Natural killer cell (primary cell): Measurements from ENCODE around the gene GLDC. TPM values are rescaled to one million over a fixed set of nuclear protein-coding genes. Genes with fewer than 3 reads are reported as not detected.

Source experiments
- ATAC-seq, 3 donors: fragments of 150-1000 bp in 2 of 3; fragments of 200-7000 bp in 1 of 3; cut with Tn5 transposase; 1 replicate in 1 of 3; 2 replicates in 2 of 3; pipeline ENCODE4 v1.10.0; 2021; ENCODE audit warnings: mild to moderate bottlenecking in 2 of 3, moderate library complexity in 2 of 3
- DNase-seq, 2 donors: peaks; one replicate each; pipeline versions ENCODE4 v3.0.0 to v3.0.0-alpha.2; 2013 to 2021; ENCODE audit warnings: mixed read lengths in 1 of 2
- H3K27ac ChIP-seq: one replicate; pipeline ENCODE4 v1.5.1; 2013; ENCODE audit warnings: mild to moderate bottlenecking, low read length
- H3K27me3 ChIP-seq: one replicate; pipeline ENCODE4 v1.6.1; 2013; ENCODE audit warnings: low read length; ENCODE audit not compliant: control insufficient read depth, insufficient read depth
- H3K36me3 ChIP-seq: one replicate; pipeline ENCODE4 v1.6.1; 2013; ENCODE audit warnings: low read length; ENCODE audit not compliant: control insufficient read depth, insufficient read depth
- H3K4me1 ChIP-seq: one replicate; pipeline ENCODE4 v1.6.1; 2013; ENCODE audit warnings: low read length; ENCODE audit not compliant: control insufficient read depth, insufficient read depth
- H3K4me3 ChIP-seq: one replicate; pipeline ENCODE4 v1.5.1; 2013; ENCODE audit warnings: low read length
- H3K9me3 ChIP-seq: one replicate; pipeline ENCODE4 v1.6.1; 2013; ENCODE audit warnings: low read length; ENCODE audit not compliant: control insufficient read depth, insufficient read depth
- H3K27ac Mint-ChIP-seq, 2 donors: one replicate each; pipeline ENCODE4 v1.8.0; 2022; ENCODE audit warnings: mild to moderate bottlenecking in 2 of 2, mixed read lengths in 2 of 2, moderate library complexity in 1 of 2
- H3K27me3 Mint-ChIP-seq, 2 donors: one replicate each; pipeline ENCODE4 v1.8.0; 2022; ENCODE audit warnings: low read depth in 2 of 2, mixed read lengths in 2 of 2
- H3K36me3 Mint-ChIP-seq: one replicate; pipeline ENCODE4 v1.8.0; 2022; ENCODE audit warnings: mixed read lengths
- H3K4me1 Mint-ChIP-seq, 2 donors: one replicate each; pipeline ENCODE4 v1.8.0; 2022; ENCODE audit warnings: mixed read lengths in 2 of 2
- H3K4me3 Mint-ChIP-seq: one replicate; pipeline ENCODE4 v1.8.0; 2022; ENCODE audit warnings: mild to moderate bottlenecking, moderate library complexity, mixed read lengths
- H3K9me3 Mint-ChIP-seq, 2 donors: one replicate each; pipeline ENCODE4 v1.8.0; 2022; ENCODE audit warnings: mixed read lengths in 2 of 2
- WGBS: methylation state at CpG from one replicate; pipeline ENCODE4 v1.1.7; 2013; ENCODE audit warnings: missing lambda C conversion rate; ENCODE audit not compliant: insufficient coverage; 5-methylcytosine and 5-hydroxymethylcytosine counted together
- intact Hi-C: fragments of 100-400 bp; cut with micrococcal nuclease; formaldehyde crosslinking; loops from one replicate; pipeline ENCODE4 v1.14.2; 2022
- total RNA-seq, 4 donors: library from RNA; stranded (reverse); fragments of 120-200 nt in 1 of 4; gene quantifications; one replicate each; pipeline versions ENCODE4 v1.2.3 to v1.2.4, GENCODE V29; 2013 to 2022
- TF ChIP-seq, protein P1 (sequence below): fragments of 200-600 bp; IDR thresholded peaks from one replicate; pipeline ENCODE4 v1.8.0; 2022; ENCODE audit warnings: antibody characterized with exemption

Gene GLDC
- total RNA-seq, 3 donors from 2014 or later (not counting 1 experiment from before 2014, with no cell fraction given) = 1.3 to 4.6 TPM; not detected in 1

DNA sequence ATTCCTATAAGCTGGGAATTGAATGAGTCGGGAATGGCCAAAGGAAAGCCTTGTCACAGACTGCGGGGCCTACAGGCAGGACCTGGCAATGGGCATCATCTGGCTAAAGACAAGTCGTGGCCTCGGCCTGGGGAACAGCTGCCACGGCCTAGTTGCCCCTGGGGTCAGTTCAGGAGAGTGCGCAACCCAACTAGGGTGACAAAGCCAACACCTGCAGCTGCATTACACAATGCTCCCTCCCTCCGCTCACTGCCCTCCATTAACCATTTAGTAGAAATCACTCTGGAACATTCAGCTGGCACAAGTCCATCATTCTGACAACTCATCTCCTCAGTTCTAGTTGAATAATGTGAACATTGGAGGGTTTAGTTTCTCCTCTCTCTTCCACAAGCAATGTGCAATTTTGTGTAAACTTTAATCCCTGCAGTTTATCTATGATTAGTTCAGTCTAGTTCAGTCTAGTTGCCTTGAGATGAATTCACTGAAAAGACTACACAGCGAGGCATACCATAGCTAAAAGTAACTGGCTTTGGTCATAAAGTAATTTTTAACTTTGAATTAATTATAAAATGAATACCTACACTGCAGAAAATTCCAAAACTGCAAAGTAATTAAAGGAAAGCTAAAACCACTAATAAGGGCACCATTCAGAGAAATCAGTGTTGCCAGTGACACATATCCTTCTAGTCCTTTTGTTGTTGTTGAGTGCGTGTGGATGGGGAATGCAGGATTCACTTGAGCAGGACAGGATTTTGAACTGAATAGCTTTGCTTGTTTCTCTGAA, 5.1 kb downstream of the GLDC start:
- intact Hi-C loops = no loop called here
- H3K27me3 Mint-ChIP-seq = peaks cover 37 to 50% of the 10 kb centered on the region in 2 donors
- Histone ChIP-seq H3K27me3 (peaks cover 27% of the 10 kb centered on the region), H3K36me3 (no peaks in the 10 kb centered on the region), H3K9me3 (no peaks in the 10 kb centered on the region), H3K4me1 (peaks cover 12% of the 10 kb centered on the region), H3K27ac (no peak overlapping the region), H3K4me3 (no peak overlapping the region)
- H3K9me3 Mint-ChIP-seq = no peaks in the 10 kb centered on the region
- ATAC-seq (no peak), DNase-seq (no peak)
- TF ChIP-seq, protein P1, sequence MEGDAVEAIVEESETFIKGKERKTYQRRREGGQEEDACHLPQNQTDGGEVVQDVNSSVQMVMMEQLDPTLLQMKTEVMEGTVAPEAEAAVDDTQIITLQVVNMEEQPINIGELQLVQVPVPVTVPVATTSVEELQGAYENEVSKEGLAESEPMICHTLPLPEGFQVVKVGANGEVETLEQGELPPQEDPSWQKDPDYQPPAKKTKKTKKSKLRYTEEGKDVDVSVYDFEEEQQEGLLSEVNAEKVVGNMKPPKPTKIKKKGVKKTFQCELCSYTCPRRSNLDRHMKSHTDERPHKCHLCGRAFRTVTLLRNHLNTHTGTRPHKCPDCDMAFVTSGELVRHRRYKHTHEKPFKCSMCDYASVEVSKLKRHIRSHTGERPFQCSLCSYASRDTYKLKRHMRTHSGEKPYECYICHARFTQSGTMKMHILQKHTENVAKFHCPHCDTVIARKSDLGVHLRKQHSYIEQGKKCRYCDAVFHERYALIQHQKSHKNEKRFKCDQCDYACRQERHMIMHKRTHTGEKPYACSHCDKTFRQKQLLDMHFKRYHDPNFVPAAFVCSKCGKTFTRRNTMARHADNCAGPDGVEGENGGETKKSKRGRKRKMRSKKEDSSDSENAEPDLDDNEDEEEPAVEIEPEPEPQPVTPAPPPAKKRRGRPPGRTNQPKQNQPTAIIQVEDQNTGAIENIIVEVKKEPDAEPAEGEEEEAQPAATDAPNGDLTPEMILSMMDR = no peak
- H3K4me3 Mint-ChIP-seq = no peak overlapping the region
- no peak overlapping the region for H3K27ac Mint-ChIP-seq
- no peaks in the 10 kb centered on the region for H3K36me3 Mint-ChIP-seq
- WGBS = 68% methylated on average over 8 of the region's 9 CpGs
- peaks cover 9 to 11% of the 10 kb centered on the region in 2 donors for H3K4me1 Mint-ChIP-seq

GRCh38 chr9:6639622-6640021, 5.9 kb downstream of the GLDC start:
- Mint-ChIP-seq H3K4me1 (peaks cover 6% of the 10 kb centered on the region in 2 donors), H3K9me3 (no peaks in the 10 kb centered on the region), H3K36me3 (no peaks in the 10 kb centered on the region), H3K4me3 (no peak overlapping the region), H3K27me3 (peaks cover 33 to 54% of the 10 kb centered on the region in 2 donors), H3K27ac (no peak overlapping the region)
- ATAC-seq = no peak
- H3K4me1 ChIP-seq = peaks cover 7% of the 10 kb centered on the region
- peaks cover 23% of the 10 kb centered on the region for H3K27me3 ChIP-seq
- no peak for DNase-seq
- TF ChIP-seq, protein P1 = no peak
- no peaks in the 10 kb centered on the region for H3K9me3 ChIP-seq
- no peaks in the 10 kb centered on the region for H3K36me3 ChIP-seq
- H3K4me3 ChIP-seq = no peak overlapping the region
- H3K27ac ChIP-seq = no peak overlapping the region
- WGBS = 67% methylated on average over 3 of the region's 3 CpGs
- intact Hi-C loops = no loop called here

- Mint-ChIP-seq H3K27ac (no peak overlapping the region), H3K4me1 (peaks cover 0 to 10% of the 10 kb centered on the region in 2 donors), H3K27me3 (peaks cover 8 to 14% of the 10 kb centered on the region in 2 donors), H3K36me3 (no peaks in the 10 kb centered on the region), H3K4me3 (no peak overlapping the region), H3K9me3 (no peaks in the 10 kb centered on the region)
- Histone ChIP-seq H3K9me3 (no peaks in the 10 kb centered on the region), H3K27me3 (no peaks in the 10 kb centered on the region), H3K4me1 (peaks cover 10% of the 10 kb centered on the region), H3K27ac (no peak overlapping the region), H3K4me3 (no peak overlapping the region), H3K36me3 (no peaks in the 10 kb centered on the region)
- intact Hi-C loops = no loop called here
- 86% methylated on average over 7 of the region's 7 CpGs for WGBS
- DNase-seq = no peak
- no peak for ATAC-seq
- TF ChIP-seq, protein P1 = no peak
Measured at GRCh38 chr9:6634444-6634843, 11.1 kb downstream of the GLDC start.
